K562 (cell line): ENCODE data around the gene LGALS8. TPM values are rescaled to one million over a fixed set of nuclear protein-coding genes. Genes with fewer than 3 reads are reported as not detected.
A peak's percentile ranks its signal among the peaks of the same experiment; 100 is the strongest.

Experiments
- ATAC-seq: fragments of 200-7000 bp; cut with Tn5 transposase; 3 replicates; pipeline ENCODE4 v1.9.1; 2020; ENCODE audit warnings: moderate library complexity
- BruUV-seq: library from RNA; stranded (reverse); fragments of 400-500 nt; replicated peaks from 2 replicates; lab custom pipeline; 2021; lab: Mats Ljungman, UMichigan
- CTCF ChIA-PET: fragments of 300-600 bp; formaldehyde crosslinking; extraction: SDS; loops from one replicate; lab custom pipeline; 2021; ENCODE audit warnings: low intra/inter-chr PET ratio; lab: Yijun Ruan, JAX
- POLR2A ChIA-PET: fragments of 300-600, 350-650 bp; sonication (Branson Sonifier 250); formaldehyde crosslinking; extraction: SDS; loops from one replicate; lab custom pipeline; 2021; ENCODE audit warnings: antibody characterized with exemption, inconsistent platforms; lab: Yijun Ruan, JAX
- DNase-seq, 4 experiments: peaks; one replicate each; pipeline versions ENCODE4 v3.0.0 to v3.0.0-alpha.2; 2011 to 2018; ENCODE audit warnings: low spot score in 3 of 4, mixed read lengths in 3 of 4; ENCODE audit errors: extremely low read depth in 1 of 4
- FAIRE-seq: peaks from 2 replicates; lab custom pipeline; 2011; peaks lifted over from hg19 to GRCh38; lab: Jason Lieb, UNC
- H2AFZ ChIP-seq: 2 replicates; pipeline ENCODE4 v1.6.0; 2011; ENCODE audit warnings: low read depth, low read length, control low read depth, inconsistent platforms
- H3K27ac ChIP-seq: fragments of 200-600 bp; 3 replicates; pipeline ENCODE4 v1.8.0; 2011; ENCODE audit warnings: low read depth, mild to moderate bottlenecking, control low read depth, inconsistent platforms, low read length, moderate library complexity, mixed read lengths; ENCODE audit errors: extremely low read depth
- H3K27me3 ChIP-seq, 2 experiments: fragments of 300-600 bp in 1 of 2; 2 replicates in 1 of 2; 3 replicates in 1 of 2; pipeline versions ENCODE4 v1.6.0 to v1.8.0; 2011; ENCODE audit warnings: inconsistent platforms in 2 of 2, low read length in 2 of 2, mild to moderate bottlenecking in 1 of 2, mixed read lengths in 1 of 2, moderate library complexity in 1 of 2; ENCODE audit not compliant: control insufficient read depth in 2 of 2, insufficient read depth in 2 of 2
- H3K36me3 ChIP-seq: fragments of 300-600 bp; 3 replicates; pipeline ENCODE4 v1.8.0; 2011; ENCODE audit warnings: mild to moderate bottlenecking, low read length, inconsistent platforms; ENCODE audit not compliant: control insufficient read depth, insufficient read depth
- H3K4me1 ChIP-seq, 2 experiments: fragments of 200-600 bp in 1 of 2; replicated peaks in 1 of 2; 2 replicates in 1 of 2; 3 replicates in 1 of 2; pipeline versions ENCODE4 v1.5.1 to v1.8.0; 2011; ENCODE audit warnings: inconsistent platforms in 2 of 2, low read length in 2 of 2, mild to moderate bottlenecking in 1 of 2, mixed read lengths in 1 of 2, moderate library complexity in 1 of 2; ENCODE audit not compliant: control insufficient read depth in 2 of 2, insufficient read depth in 2 of 2
- H3K4me2 ChIP-seq: 2 replicates; pipeline ENCODE4 v1.6.1; 2011; ENCODE audit warnings: low read length, control low read depth, inconsistent platforms, mixed read lengths; ENCODE audit not compliant: insufficient read depth
- H3K4me3 ChIP-seq: fragments of 200-600 bp; sonication (generic), shearing (Covaris generic); 2 replicates; pipeline ENCODE4 v1.5.1; 2016; ENCODE audit warnings: control low read depth, inconsistent platforms
- H3K79me2 ChIP-seq: fragments of 200-600 bp; 3 replicates; pipeline ENCODE4 v1.8.0; 2011; ENCODE audit warnings: low read length, inconsistent platforms; ENCODE audit not compliant: control insufficient read depth, insufficient read depth
- H3K9ac ChIP-seq, 2 experiments: 2 replicates each; pipeline versions ENCODE4 v1.6.0 to v1.6.1; 2011; ENCODE audit warnings: low read depth in 2 of 2, low read length in 2 of 2, control low read depth in 1 of 2, inconsistent platforms in 1 of 2, mild to moderate bottlenecking in 1 of 2, mixed read lengths in 1 of 2; ENCODE audit not compliant: insufficient read depth in 1 of 2
- H3K9me1 ChIP-seq: one replicate; pipeline ENCODE4 v1.6.0; 2011; ENCODE audit warnings: inconsistent platforms, mild to moderate bottlenecking, low read length, moderate library complexity; ENCODE audit not compliant: control insufficient read depth, insufficient read depth
- H3K9me3 ChIP-seq: replicated peaks from 2 replicates; pipeline ENCODE4 v1.5.1; 2011; ENCODE audit warnings: low read depth, low read length, inconsistent platforms; ENCODE audit not compliant: control insufficient read depth, insufficient read depth
- H4K20me1 ChIP-seq: replicated peaks from 2 replicates; pipeline ENCODE4 v1.6.1; 2011; ENCODE audit warnings: low read length, inconsistent platforms, mixed read lengths; ENCODE audit not compliant: control insufficient read depth, insufficient read depth
- HIVEP1 ChIP-seq: fragments of 250-450 bp; sonication (Bioruptor Pico); IDR thresholded peaks from 2 replicates; pipeline ENCODE4 v1.4.0; 2020; ENCODE audit warnings: mild to moderate bottlenecking
- HOMEZ ChIP-seq: fragments of 250-450 bp; sonication (Bioruptor Pico); IDR thresholded peaks from 2 replicates; pipeline ENCODE4 v1.4.0; 2020; ENCODE audit warnings: mild to moderate bottlenecking, moderate library complexity
- MNT ChIP-seq, 2 experiments: fragments of 450-650 bp; conservative IDR thresholded peaks; 2 replicates each; pipeline ENCODE4 v1.6.1; 2017; ENCODE audit warnings: mild to moderate bottlenecking in 2 of 2, moderate library complexity in 2 of 2
- NONO ChIP-seq, 2 experiments: fragments of 200-400 bp in 1 of 2; fragments of 450-650 bp in 1 of 2; formaldehyde crosslinking in 1 of 2; IDR thresholded peaks; 2 replicates each; pipeline ENCODE4 v1.6.1; 2017; ENCODE audit warnings: low read depth in 2 of 2, mild to moderate bottlenecking in 2 of 2, moderate library complexity in 2 of 2, low read length in 1 of 2
- NUFIP1 ChIP-seq: fragments of 450-650 bp; IDR thresholded peaks from 2 replicates; pipeline ENCODE4 v1.6.1; 2018; ENCODE audit not compliant: partially characterized antibody
- RBFOX2 ChIP-seq: fragments of 200-400 bp; formaldehyde crosslinking; IDR thresholded peaks from 2 replicates; pipeline ENCODE4 v1.6.1; 2017; ENCODE audit warnings: low read depth, mild to moderate bottlenecking, low read length, moderate library complexity
- ZNF165 ChIP-seq: fragments of 250-450 bp; sonication (Bioruptor Pico); IDR thresholded peaks from 2 replicates; pipeline ENCODE4 v1.4.0; 2020; ENCODE audit warnings: borderline replicate concordance
- ZNF512 ChIP-seq: IDR thresholded peaks from 2 replicates; pipeline ENCODE4 v1.6.1; 2016; ENCODE audit warnings: missing genetic modification characterization, missing compliant biosample characterization
- in situ Hi-C: fragments of 300-500 bp; cut with MboI; formaldehyde crosslinking; loops from 4 replicates; pipeline ENCODE4 v1.15.0; 2018; ENCODE audit warnings: inconsistent platforms, mixed read lengths
- intact Hi-C: fragments of 100-400 bp; cut with micrococcal nuclease; formaldehyde crosslinking; loops from 2 replicates; pipeline ENCODE4 v1.14.2; 2022
- polyA plus RNA-seq, 8 experiments: library from polyadenylated mRNA; depleted of rRNA in 4 of 8; stranded (reverse) in 5 of 8; unstranded in 3 of 8; fragments of >200 nt; fragmentation: Nextera tagmentation in 2 of 8; fragmentation: Illumina TruSeq in 1 of 8; extraction: Ambion mirVana in 2 of 8; extraction: Trizol in 1 of 8; gene quantifications; 2 replicates each; pipeline versions ENCODE4 v1.2.1 to v1.2.3, GENCODE V29; 2011 to 2014; ENCODE audit warnings: inconsistent platforms in 1 of 8, missing spikeins in 1 of 8
- total RNA-seq, 7 experiments: library from RNA; depleted of rRNA in 6 of 7; stranded (reverse); fragments of >200 nt in 6 of 7; fragmentation: Illumina TruSeq in 2 of 7; extraction: Trizol in 2 of 7; gene quantifications; 2 replicates each; pipeline versions ENCODE4 v1.2.1 to v1.2.3, GENCODE V29; 2011 to 2021; ENCODE audit warnings: low replicate concordance in 1 of 7

LGALS8 gene
- total and polyA plus RNA-seq, 9 of the 15 experiments (the other 6 are each of a cell fraction or from before 2014, with no cell fraction given), result 57.4 to 87.7 (median 70.3) TPM

- no peak for TF ChIP-seq HIVEP1
Measured at GRCh38 chr1:236590553-236591150, 66.9 kb downstream of the LGALS8 start (continued).

GRCh38 chr1:236602171-236602570 is 78.4 kb downstream of the LGALS8 start:
- no peaks in the 10 kb centered on the region for H3K27me3 ChIP-seq
- ChIA-PET CTCF (no interaction called here), POLR2A (interaction anchor here (1.5 kb wide), 1 partner anchor 9 kb away, joined by 8 read pairs; no protein-coding TSS in a partner anchor)
- in situ Hi-C loops, result loop anchor here (25.0 kb wide), 1 partner anchor 960 kb away; no protein-coding TSS in a partner anchor
- FAIRE-seq (no peak), ATAC-seq (no peak), DNase-seq (no peak)
- H3K9me3 ChIP-seq, result no peaks in the 10 kb centered on the region
- no peaks in the 10 kb centered on the region for H4K20me1 ChIP-seq
- no peak overlapping the region for H3K27ac ChIP-seq
- H3K79me2 ChIP-seq, result peaks cover 34% of the 10 kb centered on the region
- intact Hi-C loops, result loop anchor here (5.0 to 10.0 kb wide), 3 partner anchors 195 to 1203 kb away; partner anchors contain the start of gene MTR
- peaks cover 58% of the 10 kb centered on the region for H3K36me3 ChIP-seq
- no peak overlapping the region for H3K4me3 ChIP-seq
- BruUV-seq, result no TSS peak
- no peak overlapping the region for H3K9ac ChIP-seq
- H2AFZ ChIP-seq, result no peak overlapping the region
- H3K4me2 ChIP-seq, result no peak overlapping the region
- H3K9me1 ChIP-seq, result no peaks in the 10 kb centered on the region
- 0 out of 2 replicates have a peak, but pooled peaks have one; percentile 26 for TF ChIP-seq RBFOX2
- TF ChIP-seq HOMEZ (CRISPR knock-in tag), result no peak
- TF ChIP-seq ZNF512 (tag), result no peak
- TF ChIP-seq MNT (conservative IDR thresholded peaks at IDR 0.05), result no peak
- no peak for TF ChIP-seq ZNF165
- TF ChIP-seq NUFIP1, result no peak
- no peak for TF ChIP-seq NONO (IDR thresholded peaks at IDR 0.05; ENCODE audit: low read depth in 2 of 2, low read length in 1 of 2)
- H3K4me1 ChIP-seq, result peaks cover 4 to 10% of the 10 kb centered on the region in 2 experiments; a peak in 2 of 5 replicates
